ENCODE measurements around the gene HNF1B.

The HNF1B gene

GRCh38 chr17:37762666-37763065, 17.8 kb upstream of the HNF1B start:
- in situ Hi-C loops (cut with MboI; ENCODE audit: low sequenced_read_pairs) = no loop called here

DNA sequence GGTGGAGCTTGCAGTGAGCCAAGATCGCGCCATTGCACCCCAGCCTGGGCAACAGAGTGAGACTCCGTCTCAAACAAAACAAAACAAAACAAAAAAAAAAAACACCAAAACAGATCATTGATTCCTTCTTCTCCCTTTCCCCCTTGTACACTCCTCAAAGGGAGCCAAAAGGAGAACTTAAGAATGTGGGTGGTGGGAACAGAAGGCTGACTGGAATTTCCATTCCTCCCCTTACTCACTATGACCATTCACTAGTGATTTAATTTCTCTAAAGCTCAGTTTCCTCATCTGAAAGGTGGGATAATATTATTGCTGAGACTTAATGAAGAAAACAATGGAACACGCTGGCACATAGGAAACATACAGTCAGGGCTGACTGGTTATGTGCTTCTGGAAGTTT, 17.1 kb upstream of the HNF1B start:
- in situ Hi-C loops (cut with MboI; ENCODE audit: low sequenced_read_pairs) = no loop called here

GRCh38 chr17:37761059-37761458, 16.2 kb upstream of the HNF1B start:
- in situ Hi-C loops (cut with MboI; ENCODE audit: low sequenced_read_pairs) = no loop called here

DNA sequence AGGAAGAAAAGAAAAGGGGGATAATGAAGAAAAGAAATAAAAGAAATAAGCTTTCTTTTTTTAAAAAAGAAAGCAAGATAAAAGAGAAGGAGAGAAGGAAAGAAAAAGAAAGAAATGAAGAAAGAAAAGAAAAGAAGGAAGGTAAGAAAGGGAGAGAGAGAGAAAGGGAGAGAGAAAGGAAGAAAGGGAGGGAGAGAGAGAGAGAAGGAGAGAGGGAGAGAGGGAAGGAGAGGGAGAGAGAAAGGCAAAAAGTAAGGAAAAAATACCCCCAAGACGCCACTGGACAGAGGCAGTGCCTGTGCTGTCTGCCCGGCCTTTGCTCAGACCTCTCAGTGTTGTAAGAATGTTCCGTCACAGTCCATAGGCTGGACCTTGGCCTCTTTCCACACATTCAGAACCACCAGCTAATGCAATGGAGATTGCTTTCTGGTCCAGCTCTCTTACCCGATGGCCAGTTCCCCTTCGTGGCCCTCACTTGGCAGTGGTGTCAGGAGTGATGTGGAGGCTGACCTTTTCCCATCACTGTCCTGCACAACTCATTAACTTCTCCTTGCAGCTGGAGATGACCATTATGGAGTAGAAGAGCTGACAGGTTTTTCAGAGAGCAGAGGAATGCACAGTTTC, 14.3 kb upstream of the HNF1B start:
- in situ Hi-C loops (cut with MboI; ENCODE audit: low sequenced_read_pairs) = no loop called here

GRCh38 chr17:37756051-37756450, 11.2 kb upstream of the HNF1B start:
- in situ Hi-C loops (cut with MboI; ENCODE audit: low sequenced_read_pairs) = no loop called here

DNA sequence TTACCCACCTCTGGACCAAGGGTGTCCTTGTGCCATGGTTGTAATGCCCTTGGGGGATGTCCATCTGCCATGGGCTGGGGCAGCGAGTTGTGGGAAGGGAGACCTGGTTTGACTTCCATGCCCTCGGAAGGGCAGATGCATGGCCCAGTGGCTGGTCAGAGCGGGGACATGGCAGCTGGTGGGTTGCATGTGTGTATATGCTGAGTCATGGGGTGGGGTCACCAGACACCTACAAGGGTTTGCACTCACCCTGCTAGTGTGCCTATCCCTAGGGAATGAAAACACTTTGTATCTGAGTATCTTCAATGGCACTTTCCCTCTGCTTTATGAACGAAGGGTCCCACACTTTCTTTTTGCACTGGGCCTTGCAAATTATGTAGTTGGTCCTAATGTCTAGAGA, 10.6 kb upstream of the HNF1B start:
- in situ Hi-C loops (cut with MboI; ENCODE audit: low sequenced_read_pairs) = no loop called here

DNA sequence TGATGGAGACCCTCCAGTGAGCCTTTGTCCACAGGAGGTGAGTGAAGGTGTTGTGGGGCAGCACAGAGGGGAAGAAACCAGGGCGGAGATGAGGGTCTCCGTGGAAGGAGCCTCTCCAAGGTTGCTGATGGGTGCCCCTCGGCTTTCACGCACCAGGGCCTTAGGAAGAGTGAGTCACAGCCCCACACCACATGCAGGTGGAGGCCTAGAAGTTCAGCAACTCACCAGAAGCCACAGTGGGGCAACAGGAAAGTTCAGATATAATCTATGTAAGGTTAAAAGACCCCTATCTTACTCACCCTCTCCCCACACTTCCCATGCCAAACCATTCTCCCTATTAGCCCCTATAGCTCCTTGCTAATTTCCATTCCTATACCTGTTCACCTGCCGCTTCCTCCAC, 9.5 kb upstream of the HNF1B start:
- in situ Hi-C loops (cut with MboI; ENCODE audit: low sequenced_read_pairs) = no loop called here

- in situ Hi-C loops (cut with MboI; ENCODE audit: low sequenced_read_pairs) = no loop called here
Measured at GRCh38 chr17:37752482-37752881, 7.6 kb upstream of the HNF1B start.

DNA sequence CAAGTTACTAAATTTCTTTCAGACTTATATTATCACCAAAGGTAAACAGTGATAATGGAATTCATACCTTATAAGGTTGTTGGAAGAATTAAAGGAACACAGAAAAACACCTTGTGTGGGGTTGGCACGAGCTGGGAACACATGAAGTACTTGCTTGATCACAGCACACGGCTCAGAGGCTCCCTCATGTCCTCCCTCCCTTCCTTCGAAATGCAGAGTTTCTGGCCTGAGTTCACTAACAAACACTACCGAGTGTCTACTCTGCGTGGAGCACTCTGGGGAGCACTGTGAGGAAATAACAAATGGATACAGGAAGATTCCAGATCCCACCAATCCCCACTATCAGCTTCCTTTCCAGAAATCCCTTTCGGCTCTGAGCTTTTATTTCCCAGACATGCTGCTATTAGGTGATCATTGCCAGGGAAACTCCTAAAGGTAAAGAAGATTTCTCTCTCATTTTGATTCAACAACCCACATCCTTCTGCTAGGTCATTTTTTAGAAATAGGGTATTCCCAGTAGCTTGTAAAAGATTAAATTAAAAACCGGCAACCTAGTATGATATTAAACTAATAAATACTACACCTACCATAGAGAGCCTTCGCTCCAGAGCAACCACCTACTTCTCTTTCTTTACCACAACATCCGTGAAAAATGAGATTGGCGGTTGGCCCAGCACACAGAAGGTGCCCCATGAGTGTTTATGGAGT, 6.1 kb upstream of the HNF1B start:
- in situ Hi-C loops (cut with MboI; ENCODE audit: low sequenced_read_pairs) = no loop called here

- in situ Hi-C loops (cut with MboI; ENCODE audit: low sequenced_read_pairs) = no loop called here
Measured at GRCh38 chr17:37750292-37750691, 5.4 kb upstream of the HNF1B start.

DNA sequence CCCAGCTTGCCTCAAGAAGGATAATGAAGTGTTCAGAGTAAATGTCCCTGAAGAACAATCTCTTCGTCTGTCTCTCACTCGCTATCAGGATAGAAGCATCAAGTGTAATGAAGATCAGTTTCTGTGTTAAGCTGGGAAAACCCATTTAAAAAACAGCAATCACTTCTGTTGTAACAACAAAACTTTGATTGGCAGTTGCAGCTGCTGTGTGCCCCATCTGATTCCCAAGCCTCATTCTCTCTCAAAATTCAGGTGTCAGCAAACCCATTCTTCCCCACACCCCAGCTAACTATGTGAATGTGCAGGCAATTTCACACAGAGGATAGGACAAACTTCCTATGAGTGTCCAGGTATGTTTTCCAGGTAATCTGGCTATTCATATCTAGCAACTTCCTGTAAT, 2.4 kb upstream of the HNF1B start:
- in situ Hi-C loops (cut with MboI; ENCODE audit: low sequenced_read_pairs) = no loop called here

DNA sequence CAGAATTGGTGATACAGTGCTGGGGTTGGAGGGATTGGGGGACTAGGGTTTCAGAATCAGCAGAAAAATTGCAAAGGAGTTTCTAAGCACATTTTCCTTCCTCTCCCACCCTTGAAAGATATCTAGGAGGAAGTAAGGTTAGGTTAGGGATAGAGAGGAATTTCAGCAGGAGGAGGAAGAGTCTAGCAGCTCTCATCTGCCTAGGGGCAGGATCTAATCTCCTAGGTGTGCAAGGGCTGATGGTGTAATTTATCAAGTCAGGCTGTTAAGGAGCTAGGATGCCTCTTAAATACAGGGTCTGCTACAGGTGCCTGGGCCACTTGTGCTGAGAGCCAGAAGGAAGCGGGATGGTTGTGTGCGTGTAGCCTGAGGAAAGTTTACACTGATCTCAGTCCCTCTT, 1.8 kb upstream of the HNF1B start:
- in situ Hi-C loops (cut with MboI; ENCODE audit: low sequenced_read_pairs) = no loop called here

GRCh38 chr17:37745801-37746426, 1.1 kb upstream of the HNF1B start:
- in situ Hi-C loops (cut with MboI; ENCODE audit: low sequenced_read_pairs) = no loop called here

DNA sequence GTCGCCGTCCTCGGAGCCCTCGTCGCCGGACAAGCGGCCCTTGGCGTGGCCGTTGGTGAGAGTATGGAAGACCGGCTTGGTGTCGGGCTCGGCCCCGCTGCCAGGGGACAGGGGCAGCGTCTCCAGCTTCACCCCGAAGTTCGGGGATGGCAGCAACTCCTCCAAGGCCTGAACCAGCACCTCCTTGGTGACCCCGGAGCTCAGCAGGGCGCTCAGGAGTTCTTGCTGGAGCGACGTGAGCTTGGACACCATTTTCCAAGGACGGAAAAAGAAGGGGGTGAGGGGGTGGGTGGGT, 279 bp downstream of the HNF1B start:
- in situ Hi-C loops (cut with MboI; ENCODE audit: low sequenced_read_pairs) = no loop called here

DNA sequence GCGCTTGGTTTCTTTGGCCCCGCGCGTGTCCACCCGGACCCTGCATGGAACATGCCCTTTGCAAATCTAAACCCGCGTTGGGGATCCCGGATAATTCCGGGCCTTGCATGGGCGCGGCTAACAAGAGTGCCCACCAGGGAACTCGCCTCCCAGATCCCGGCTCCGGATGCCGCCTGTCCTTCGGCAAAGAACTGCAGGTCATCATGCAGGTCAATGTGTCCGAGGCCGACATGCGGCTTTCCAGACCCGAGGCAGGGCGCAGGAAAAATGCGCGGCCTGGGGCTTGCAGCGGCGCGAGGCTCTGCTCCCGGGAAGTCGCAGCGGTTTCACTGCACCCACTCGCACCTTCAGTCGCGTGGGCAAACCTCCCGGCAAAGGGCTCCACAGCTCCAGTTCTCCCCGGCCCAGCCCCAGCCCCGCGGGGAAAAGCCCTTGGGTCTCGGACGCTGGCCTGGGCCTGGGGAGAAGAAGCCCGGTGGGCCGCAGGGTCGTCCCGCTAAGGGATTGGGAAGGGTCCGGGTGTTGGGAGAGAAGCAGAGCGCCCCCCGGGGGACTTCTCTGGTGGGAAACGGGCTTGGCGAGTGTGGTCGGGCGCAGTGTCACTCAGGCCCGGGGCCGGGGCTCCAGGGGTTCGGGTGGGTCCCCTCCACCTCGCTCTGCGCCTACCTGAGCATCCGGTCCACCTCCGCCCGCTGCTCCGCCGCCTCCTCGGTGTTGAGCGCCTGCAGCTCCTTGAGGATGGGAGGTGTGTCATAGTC, 805 bp downstream of the HNF1B start:
- in situ Hi-C loops (cut with MboI; ENCODE audit: low sequenced_read_pairs) = no loop called here

GRCh38 chr17:37743612-37743874, 1.3 kb downstream of the HNF1B start:
- in situ Hi-C loops (cut with MboI; ENCODE audit: low sequenced_read_pairs) = no loop called here

DNA sequence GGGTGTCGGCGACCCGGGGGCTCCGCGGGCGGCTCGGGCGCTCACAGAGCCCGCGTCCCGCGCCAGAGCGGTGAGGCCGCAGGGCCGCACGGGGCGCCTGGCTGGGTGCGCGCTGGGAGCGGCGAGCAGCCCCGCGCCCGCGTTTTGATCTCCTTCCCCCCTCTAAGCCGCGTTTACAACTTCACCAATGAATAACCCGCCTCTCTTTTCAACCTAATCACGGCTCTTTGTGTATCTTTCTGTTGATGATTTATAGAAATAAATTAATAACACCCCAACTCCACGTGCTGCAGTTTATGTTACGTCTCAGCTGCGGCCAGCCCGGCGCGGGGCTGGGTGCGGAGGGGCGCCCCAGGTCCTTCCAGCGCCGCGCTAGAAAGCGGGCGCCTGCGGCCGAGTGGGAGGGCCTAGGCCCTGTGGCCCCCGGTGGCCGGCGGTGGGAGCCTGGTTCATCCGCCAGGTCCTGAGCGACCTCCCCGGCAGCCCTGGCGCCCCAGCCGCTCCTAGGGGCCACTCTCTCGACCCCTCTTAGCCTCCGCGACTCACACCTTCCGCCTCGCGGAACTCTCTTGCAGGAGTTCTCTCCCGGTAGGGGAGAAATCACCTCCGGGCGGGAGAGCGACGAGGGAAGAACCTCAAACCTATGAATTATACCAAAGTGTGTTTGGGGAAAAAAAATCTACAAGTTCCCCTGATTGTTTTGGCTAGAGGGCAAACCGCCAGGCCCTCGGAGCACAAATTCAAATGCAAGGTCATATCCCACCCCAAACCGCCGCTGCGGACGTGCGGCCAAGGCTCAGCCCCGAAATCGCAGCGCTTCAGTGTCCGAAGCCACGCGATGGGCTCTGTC, 1.9 kb downstream of the HNF1B start:
- in situ Hi-C loops (cut with MboI; ENCODE audit: low sequenced_read_pairs) = no loop called here

- in situ Hi-C loops (cut with MboI; ENCODE audit: low sequenced_read_pairs) = no loop called here
Measured at GRCh38 chr17:37742116-37742761, 2.6 kb downstream of the HNF1B start.

DNA sequence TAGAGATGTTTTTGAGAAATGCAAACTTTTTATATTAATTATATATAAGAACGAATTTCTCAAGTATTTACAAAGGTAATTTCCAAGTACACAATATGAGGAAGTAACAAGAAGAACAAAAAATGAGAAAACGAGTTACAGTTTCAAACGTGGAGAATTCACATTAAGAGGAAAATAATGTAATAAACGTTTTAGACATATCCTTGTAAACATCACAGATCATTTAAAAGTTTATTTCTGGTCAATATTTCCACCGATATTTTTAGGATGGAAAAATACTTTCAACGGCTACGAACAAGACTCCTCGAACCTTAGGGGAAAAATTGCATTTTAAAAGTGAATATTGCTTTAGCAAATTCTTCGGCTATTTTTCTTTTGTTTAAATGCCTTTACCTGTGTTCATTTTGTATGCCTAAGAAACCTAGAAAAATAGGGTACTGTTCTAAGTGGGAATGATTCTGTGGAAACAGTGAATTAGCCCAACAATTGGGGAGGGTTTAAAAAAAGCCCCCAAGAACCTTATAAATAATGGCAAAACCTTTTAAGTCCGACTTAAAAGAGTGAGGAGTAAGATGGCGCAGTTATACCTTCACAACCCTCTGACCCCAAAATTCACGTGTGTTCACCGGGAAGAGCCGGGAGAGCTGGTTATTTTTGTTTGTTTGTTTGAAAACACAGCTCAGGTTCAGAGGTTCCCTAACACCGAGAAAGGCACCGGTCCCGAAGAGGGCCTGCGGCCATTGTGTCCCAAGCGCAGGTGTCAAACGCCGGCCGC, 3.3 kb downstream of the HNF1B start:
- in situ Hi-C loops (cut with MboI; ENCODE audit: low sequenced_read_pairs) = no loop called here

DNA sequence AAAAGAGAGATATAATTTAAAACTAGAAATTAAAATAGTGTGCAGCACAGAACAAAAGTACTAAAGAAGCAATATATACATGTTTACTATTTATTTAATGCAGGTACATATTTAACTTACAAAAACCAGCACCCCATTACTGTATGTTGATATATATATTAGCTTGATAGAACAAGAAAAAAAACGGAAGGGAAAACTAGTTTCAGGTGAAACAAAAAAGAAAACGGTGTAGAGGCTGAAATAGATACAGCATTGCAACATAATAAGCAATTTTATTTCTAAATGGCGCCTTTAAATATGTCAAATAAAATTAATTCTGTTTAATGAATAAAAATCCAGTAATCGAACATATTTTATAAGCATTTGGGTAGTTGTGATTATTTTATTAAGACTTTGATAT, 3.9 kb downstream of the HNF1B start:
- in situ Hi-C loops (cut with MboI; ENCODE audit: low sequenced_read_pairs) = no loop called here
